Upper lobe of left lung (tissue), 4 donors: Measurements from ENCODE around the gene CLNK.

Experiments
- POLR2A ChIP-seq, 4 donors: fragments of 450-650 bp; IDR thresholded peaks; one replicate each; pipeline ENCODE4 v1.5.1; 2016 to 2017; ENCODE audit warnings: antibody characterized with exemption in 4 of 4, mild to moderate bottlenecking in 2 of 4
- POLR2AphosphoS5 ChIP-seq, 2 donors: sonication (generic); formaldehyde crosslinking; IDR thresholded peaks; one replicate each; pipeline ENCODE4 v1.5.1; 2017; ENCODE audit warnings: antibody characterized with exemption in 2 of 2
- TF ChIP-seq, protein P1 (sequence below), 6 experiments: fragments of 450-650 bp in 4 of 6; fragments of 200-600 bp in 2 of 6; sonication (generic) in 2 of 6; IDR thresholded peaks; one replicate each; pipeline ENCODE4 v1.5.1; 2016 to 2019; ENCODE audit warnings: antibody characterized with exemption in 6 of 6

- TF ChIP-seq POLR2AphosphoS5 (IDR thresholded peaks at IDR 0.05) (no peak), POLR2A (IDR thresholded peaks at IDR 0.05) (no peak)
- TF ChIP-seq, protein P1, sequence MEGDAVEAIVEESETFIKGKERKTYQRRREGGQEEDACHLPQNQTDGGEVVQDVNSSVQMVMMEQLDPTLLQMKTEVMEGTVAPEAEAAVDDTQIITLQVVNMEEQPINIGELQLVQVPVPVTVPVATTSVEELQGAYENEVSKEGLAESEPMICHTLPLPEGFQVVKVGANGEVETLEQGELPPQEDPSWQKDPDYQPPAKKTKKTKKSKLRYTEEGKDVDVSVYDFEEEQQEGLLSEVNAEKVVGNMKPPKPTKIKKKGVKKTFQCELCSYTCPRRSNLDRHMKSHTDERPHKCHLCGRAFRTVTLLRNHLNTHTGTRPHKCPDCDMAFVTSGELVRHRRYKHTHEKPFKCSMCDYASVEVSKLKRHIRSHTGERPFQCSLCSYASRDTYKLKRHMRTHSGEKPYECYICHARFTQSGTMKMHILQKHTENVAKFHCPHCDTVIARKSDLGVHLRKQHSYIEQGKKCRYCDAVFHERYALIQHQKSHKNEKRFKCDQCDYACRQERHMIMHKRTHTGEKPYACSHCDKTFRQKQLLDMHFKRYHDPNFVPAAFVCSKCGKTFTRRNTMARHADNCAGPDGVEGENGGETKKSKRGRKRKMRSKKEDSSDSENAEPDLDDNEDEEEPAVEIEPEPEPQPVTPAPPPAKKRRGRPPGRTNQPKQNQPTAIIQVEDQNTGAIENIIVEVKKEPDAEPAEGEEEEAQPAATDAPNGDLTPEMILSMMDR (IDR thresholded peaks at IDR 0.05), result no peak
Observed at GRCh38 chr4:10611673-10612072, 72.9 kb downstream of the CLNK start.
